ENCODE data around the gene CIB4.

The CIB4 gene

DNA sequence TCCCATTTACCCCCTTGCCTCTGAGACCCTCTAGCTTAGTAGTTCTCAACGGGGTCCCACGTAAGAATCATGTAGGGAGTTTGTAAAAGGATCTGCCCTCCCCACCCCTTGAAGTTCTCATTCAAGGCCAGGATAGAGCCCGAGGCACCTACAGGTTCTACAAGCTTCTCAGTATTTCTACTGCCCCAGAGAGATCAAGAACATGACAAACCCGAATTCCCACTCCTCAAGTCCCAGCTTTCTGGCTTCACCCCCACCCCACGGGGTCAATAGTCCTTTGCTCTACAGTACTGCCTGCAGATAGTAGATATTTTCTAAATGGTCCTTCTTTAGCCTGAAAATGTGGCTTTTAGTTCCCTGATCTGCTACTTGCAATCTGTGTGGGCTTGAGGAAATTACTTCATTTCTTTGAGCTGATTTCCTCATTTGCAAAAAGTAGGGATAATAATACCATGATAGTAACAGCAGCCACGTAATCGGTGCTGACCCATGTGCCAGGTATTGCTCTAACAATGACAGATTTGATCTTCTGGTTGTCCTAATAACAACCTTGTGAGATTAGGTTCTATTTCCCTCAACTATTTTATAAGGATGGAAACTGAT lies 7.1 kb downstream of the CIB4 start (continued):
- TF ChIP-seq, protein P1, sequence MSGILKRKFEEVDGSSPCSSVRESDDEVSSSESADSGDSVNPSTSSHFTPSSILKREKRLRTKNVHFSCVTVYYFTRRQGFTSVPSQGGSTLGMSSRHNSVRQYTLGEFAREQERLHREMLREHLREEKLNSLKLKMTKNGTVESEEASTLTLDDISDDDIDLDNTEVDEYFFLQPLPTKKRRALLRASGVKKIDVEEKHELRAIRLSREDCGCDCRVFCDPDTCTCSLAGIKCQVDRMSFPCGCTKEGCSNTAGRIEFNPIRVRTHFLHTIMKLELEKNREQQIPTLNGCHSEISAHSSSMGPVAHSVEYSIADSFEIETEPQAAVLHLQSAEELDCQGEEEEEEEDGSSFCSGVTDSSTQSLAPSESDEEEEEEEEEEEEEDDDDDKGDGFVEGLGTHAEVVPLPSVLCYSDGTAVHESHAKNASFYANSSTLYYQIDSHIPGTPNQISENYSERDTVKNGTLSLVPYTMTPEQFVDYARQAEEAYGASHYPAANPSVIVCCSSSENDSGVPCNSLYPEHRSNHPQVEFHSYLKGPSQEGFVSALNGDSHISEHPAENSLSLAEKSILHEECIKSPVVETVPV (CRISPR knock-in tag; IDR thresholded peaks at IDR 0.05), result no peak
- no peak for TF ChIP-seq CSDC2 (CRISPR knock-in tag; IDR thresholded peaks at IDR 0.05)
- no peak for TF ChIP-seq TOX (CRISPR knock-in tag; IDR thresholded peaks at IDR 0.05; ENCODE audit: borderline replicate concordance)
- no peak for TF ChIP-seq TCF4 (CRISPR knock-in tag; IDR thresholded peaks at IDR 0.05; ENCODE audit: borderline replicate concordance)
- no peak for TF ChIP-seq RARB (CRISPR knock-in tag; IDR thresholded peaks at IDR 0.05)
- TF ChIP-seq ARNTL (CRISPR knock-in tag; IDR thresholded peaks at IDR 0.05; ENCODE audit: borderline replicate concordance, low read depth), result no peak

GRCh38 chr2:26633351-26633945 lies 7.7 kb downstream of the CIB4 start:
- ATAC-seq, result no peak
- TF ChIP-seq ZNF70 (CRISPR knock-in tag; IDR thresholded peaks at IDR 0.05) (no peak), SNAI2 (CRISPR knock-in tag; IDR thresholded peaks at IDR 0.05) (no peak), ISL1 (CRISPR knock-in tag; IDR thresholded peaks at IDR 0.05) (no peak), PPARA (CRISPR knock-in tag; IDR thresholded peaks at IDR 0.05; ENCODE audit: borderline replicate concordance) (no peak), RARB (CRISPR knock-in tag; IDR thresholded peaks at IDR 0.05) (no peak), CSDC2 (CRISPR knock-in tag; IDR thresholded peaks at IDR 0.05) (no peak), OSR1 (CRISPR knock-in tag; IDR thresholded peaks at IDR 0.05) (no peak), ARNTL (CRISPR knock-in tag; IDR thresholded peaks at IDR 0.05; ENCODE audit: borderline replicate concordance, low read depth) (no peak)
- TF ChIP-seq, protein P2, sequence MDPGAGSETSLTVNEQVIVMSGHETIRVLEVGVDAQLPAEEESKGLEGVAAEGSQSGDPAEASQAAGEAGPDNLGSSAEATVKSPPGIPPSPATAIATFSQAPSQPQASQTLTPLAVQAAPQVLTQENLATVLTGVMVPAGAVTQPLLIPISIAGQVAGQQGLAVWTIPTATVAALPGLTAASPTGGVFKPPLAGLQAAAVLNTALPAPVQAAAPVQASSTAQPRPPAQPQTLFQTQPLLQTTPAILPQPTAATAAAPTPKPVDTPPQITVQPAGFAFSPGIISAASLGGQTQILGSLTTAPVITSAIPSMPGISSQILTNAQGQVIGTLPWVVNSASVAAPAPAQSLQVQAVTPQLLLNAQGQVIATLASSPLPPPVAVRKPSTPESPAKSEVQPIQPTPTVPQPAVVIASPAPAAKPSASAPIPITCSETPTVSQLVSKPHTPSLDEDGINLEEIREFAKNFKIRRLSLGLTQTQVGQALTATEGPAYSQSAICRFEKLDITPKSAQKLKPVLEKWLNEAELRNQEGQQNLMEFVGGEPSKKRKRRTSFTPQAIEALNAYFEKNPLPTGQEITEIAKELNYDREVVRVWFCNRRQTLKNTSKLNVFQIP (CRISPR knock-in tag; IDR thresholded peaks at IDR 0.05; ENCODE audit: borderline replicate concordance, low read depth), result no peak

DNA sequence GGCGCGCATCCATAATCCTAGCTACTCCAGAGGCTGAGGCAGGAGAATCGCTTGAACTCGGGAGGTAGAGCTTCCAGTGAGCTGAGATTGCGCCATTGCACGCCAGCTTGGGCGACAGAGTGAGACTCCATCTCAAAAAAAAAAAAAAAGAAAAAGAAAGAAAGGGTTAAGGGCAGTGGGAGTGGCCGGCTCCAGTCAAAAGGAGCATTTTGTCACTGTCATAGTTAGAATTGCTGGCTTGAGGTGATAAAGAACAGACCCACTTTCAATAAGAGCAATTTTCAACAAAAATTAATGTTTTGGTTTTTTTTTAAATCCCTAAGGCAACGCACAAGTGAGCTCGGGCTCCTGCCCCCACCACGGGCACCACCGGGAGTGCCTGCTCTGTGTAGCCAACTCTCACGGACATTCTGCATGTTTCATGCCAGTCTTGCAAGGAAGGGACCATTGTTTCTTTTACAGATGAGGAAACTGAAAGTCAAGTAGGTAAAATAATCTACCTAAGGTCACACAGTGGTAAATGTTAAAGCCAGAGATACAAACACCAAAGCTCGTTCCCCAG lies 8.5 kb downstream of the CIB4 start:
- ATAC-seq, result no peak
- no peak for TF ChIP-seq OSR1 (CRISPR knock-in tag; IDR thresholded peaks at IDR 0.05)
- no peak for TF ChIP-seq ZNF8 (CRISPR knock-in tag; IDR thresholded peaks at IDR 0.05)

DNA sequence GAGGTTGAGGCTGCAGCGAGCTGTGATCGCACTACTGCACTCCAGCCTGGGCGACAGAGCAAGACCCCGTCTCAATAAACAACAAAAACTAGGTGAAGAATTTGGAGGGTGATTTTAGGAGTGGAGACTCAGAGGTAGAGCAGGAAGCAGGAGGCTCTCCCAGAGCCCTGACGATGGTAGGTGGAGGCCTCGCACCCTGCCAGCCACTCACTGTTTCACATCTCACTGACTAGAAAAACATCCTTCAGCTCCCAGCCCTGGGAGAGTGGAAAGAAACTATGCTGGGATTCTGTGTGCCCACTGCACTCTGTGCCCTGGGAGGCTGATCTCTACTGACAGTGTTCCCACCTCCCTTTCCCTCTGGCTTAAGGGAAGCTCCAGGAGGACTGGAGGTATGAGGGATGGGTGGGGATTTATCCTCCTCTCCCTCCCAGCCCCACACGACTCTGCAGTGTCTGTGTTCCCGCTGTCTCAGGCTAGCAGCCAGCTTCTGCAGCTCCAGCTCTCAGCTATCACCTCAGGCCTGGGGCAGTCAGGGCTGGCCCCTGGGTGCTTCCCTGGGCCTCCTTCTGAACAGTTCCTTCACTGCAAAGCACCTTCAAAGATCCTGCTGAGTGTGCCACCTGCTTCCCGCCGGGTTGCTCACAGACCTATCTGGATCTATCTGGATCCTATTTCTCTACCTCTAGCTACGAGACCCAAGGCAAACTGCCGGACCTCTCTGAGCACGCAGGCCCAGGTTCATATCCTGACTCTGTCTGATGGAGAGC lies 9.6 kb downstream of the CIB4 start:
- ATAC-seq, result no peak; the same call in 2 of the 3 replicates
- no peak for TF ChIP-seq TCF4 (CRISPR knock-in tag; IDR thresholded peaks at IDR 0.05; ENCODE audit: borderline replicate concordance)
- TF ChIP-seq, protein P1 (CRISPR knock-in tag; IDR thresholded peaks at IDR 0.05), result no peak
- TF ChIP-seq PPARA (CRISPR knock-in tag; IDR thresholded peaks at IDR 0.05; ENCODE audit: borderline replicate concordance), result no peak
- TF ChIP-seq TOX (CRISPR knock-in tag; IDR thresholded peaks at IDR 0.05; ENCODE audit: borderline replicate concordance), result no peak
- no peak for TF ChIP-seq ARNTL (CRISPR knock-in tag; IDR thresholded peaks at IDR 0.05; ENCODE audit: borderline replicate concordance, low read depth)
- TF ChIP-seq ZFP3 (CRISPR knock-in tag; IDR thresholded peaks at IDR 0.05), result no peak
- no peak for TF ChIP-seq GLIS3 (CRISPR knock-in tag; IDR thresholded peaks at IDR 0.05)
- no peak for TF ChIP-seq ISL1 (CRISPR knock-in tag; IDR thresholded peaks at IDR 0.05)
- TF ChIP-seq, protein P3, sequence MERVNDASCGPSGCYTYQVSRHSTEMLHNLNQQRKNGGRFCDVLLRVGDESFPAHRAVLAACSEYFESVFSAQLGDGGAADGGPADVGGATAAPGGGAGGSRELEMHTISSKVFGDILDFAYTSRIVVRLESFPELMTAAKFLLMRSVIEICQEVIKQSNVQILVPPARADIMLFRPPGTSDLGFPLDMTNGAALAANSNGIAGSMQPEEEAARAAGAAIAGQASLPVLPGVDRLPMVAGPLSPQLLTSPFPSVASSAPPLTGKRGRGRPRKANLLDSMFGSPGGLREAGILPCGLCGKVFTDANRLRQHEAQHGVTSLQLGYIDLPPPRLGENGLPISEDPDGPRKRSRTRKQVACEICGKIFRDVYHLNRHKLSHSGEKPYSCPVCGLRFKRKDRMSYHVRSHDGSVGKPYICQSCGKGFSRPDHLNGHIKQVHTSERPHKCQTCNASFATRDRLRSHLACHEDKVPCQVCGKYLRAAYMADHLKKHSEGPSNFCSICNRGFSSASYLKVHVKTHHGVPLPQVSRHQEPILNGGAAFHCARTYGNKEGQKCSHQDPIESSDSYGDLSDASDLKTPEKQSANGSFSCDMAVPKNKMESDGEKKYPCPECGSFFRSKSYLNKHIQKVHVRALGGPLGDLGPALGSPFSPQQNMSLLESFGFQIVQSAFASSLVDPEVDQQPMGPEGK (CRISPR knock-in tag; IDR thresholded peaks at IDR 0.05; ENCODE audit: borderline replicate concordance), result no peak
- no peak for TF ChIP-seq ZNF70 (CRISPR knock-in tag; IDR thresholded peaks at IDR 0.05)

All from SK-N-SH treated with all-trans-retinoic acid at 6 μM for 48 hours (cell line).